ENCODE measurements around the gene TNC. TPM values are rescaled to one million over a fixed set of nuclear protein-coding genes. Genes with fewer than 3 reads are reported as not detected.

The TNC gene
- total RNA-seq, 1 experiment from 2014 or later, result 29.6 TPM

GRCh38 chr9:114972510-114973136, 145.3 kb downstream of the TNC start:
- DNase-seq (ENCODE audit: low read depth), result no peak

Other genes starting within 250 kb of the TNC start
- not detected in 2 replicates for gene TNFSF8, start 187.6 kb downstream of the TNC start, total RNA-seq (2014; rRNA removed)